Activated T-cell treated with anti-CD3 and anti-CD28 coated beads for 24 hours (primary cell): ENCODE data around the gene ARL4D.
"Not testable (repeated sequence)": the region's sequence is repeated elsewhere in the genome, so short reads cannot be mapped to it uniquely, and the experiment has no call there.

Experiments used
- DNase-seq: peaks from one replicate; pipeline ENCODE4 v3.0.0-alpha.2; 2020; ENCODE audit warnings: low read depth

Gene ARL4D

GRCh38 chr17:43369986-43370385 lies 28.8 kb upstream of the ARL4D start:
- DNase-seq: no peak

GRCh38 chr17:43371227-43371821 lies 27.5 kb upstream of the ARL4D start:
- DNase-seq: no peak

- no peak for DNase-seq
These were observed 26.4 kb upstream of the ARL4D start for GRCh38 chr17:43372273-43372911.

- DNase-seq: no peak
These were observed 25.4 kb upstream of the ARL4D start for GRCh38 chr17:43373356-43373755.

GRCh38 chr17:43375915-43376314 lies 22.9 kb upstream of the ARL4D start:
- not testable (repeated sequence) for DNase-seq

- no peak for DNase-seq
These were observed 21.6 kb upstream of the ARL4D start for GRCh38 chr17:43377056-43377810.

GRCh38 chr17:43378766-43379165 lies 20.0 kb upstream of the ARL4D start:
- DNase-seq: no peak

GRCh38 chr17:43380307-43380706 lies 18.5 kb upstream of the ARL4D start:
- no peak for DNase-seq

GRCh38 chr17:43381204-43381603 lies 17.6 kb upstream of the ARL4D start:
- no peak for DNase-seq

GRCh38 chr17:43381621-43382020 lies 17.2 kb upstream of the ARL4D start:
- DNase-seq: no peak

GRCh38 chr17:43382776-43383175 lies 16.0 kb upstream of the ARL4D start:
- no peak for DNase-seq

GRCh38 chr17:43383372-43383771 lies 15.4 kb upstream of the ARL4D start:
- DNase-seq: no peak

- no peak for DNase-seq
These were observed 14.8 kb upstream of the ARL4D start for GRCh38 chr17:43383826-43384475.

- no peak for DNase-seq
These were observed 14.3 kb upstream of the ARL4D start for GRCh38 chr17:43384476-43384862.

GRCh38 chr17:43385046-43385831 lies 13.6 kb upstream of the ARL4D start:
- no peak for DNase-seq

GRCh38 chr17:43388359-43389045 lies 10.3 kb upstream of the ARL4D start:
- peak; percentile 84 for DNase-seq

GRCh38 chr17:43389046-43389947 lies 9.5 kb upstream of the ARL4D start:
- peak; percentile 73 for DNase-seq

GRCh38 chr17:43392397-43392796 lies 6.4 kb upstream of the ARL4D start:
- no peak for DNase-seq

GRCh38 chr17:43393944-43394482 lies 4.8 kb upstream of the ARL4D start:
- peak; percentile 85 for DNase-seq

- not testable (repeated sequence) for DNase-seq
These were observed 4.1 kb upstream of the ARL4D start for GRCh38 chr17:43394696-43395095.
